CD4-positive, alpha-beta T cell treated with Interleukin-17A for 1 hour (primary cell): ENCODE data around the gene SCUBE2.
"Not testable (repeated sequence)": the region's sequence is repeated elsewhere in the genome, so short reads cannot be mapped to it uniquely, and the experiment has no call there.

Experiments used
- DNase-seq: peaks from one replicate; pipeline ENCODE4 v3.0.0-alpha.2; 2020

SCUBE2 gene

DNA sequence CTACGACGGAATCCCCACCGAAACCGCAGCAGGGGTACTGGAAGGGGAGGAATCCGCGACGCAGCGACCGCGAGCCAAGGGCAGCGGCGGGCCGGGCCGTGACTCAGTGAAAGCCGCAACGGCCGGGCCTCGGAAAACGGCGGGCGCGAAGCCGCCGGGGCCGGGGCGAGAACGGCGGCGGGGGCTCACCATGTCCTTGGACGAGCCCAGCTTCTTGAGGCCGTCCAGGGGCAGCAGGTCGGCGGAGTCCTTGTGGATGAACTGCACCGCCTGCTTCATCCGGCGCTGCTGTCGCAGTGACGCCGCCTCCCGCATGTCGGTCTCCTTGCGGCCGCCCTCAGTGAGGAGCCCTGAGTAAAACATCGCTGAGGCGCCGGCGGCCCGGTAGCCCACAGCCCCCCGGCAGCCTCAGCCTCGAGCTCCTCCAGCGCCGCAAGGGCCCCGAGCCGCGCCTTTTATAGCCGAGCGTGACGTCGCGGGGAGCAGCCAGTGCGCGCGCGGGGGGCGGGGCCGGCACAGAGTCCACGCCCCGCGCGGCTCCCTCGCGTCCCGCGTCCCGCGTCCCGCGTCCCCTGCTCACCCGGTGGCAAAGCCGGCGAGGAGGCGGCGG lies 87.7 kb downstream of the SCUBE2 start, which contains the start of gene NRIP3:
TSS of gene NRIP3 (minus strand) at position 429 of the 610 bp plus-strand sequence. CDS start at position 363, 66 bp downstream.
- peak; percentile 83 for DNase-seq

DNA sequence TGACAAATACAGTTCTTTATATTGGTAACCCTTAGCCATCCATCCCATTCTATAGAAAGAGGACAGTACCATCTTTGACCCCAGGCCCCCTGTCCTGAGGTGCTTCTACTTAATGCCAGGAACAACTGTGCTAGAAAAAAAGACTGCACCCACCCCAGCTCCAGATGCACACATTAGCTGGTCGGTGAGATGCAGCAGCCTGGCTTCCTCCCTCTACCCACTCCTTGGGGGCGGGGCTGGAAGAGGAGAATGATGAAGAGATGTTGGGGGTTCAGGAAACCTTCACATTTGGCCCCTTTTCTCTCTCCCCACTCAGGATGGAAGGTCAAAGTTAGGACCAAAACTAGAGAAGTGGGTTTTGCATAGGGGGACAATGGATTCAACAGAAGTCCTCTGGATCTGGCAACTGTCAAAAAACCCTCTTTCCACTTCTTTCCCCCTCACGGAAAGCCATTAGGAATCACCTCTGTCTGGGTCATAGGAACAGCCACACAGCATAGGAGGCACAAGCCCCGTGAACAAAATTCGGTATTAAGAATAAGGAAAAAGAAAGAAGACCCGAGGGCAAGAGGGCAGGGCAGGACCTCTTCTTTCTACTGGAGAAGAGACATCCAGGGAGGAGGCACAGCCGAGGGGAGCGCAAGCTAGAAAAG lies 88.4 kb downstream of the SCUBE2 start:
- DNase-seq, result no peak

DNA sequence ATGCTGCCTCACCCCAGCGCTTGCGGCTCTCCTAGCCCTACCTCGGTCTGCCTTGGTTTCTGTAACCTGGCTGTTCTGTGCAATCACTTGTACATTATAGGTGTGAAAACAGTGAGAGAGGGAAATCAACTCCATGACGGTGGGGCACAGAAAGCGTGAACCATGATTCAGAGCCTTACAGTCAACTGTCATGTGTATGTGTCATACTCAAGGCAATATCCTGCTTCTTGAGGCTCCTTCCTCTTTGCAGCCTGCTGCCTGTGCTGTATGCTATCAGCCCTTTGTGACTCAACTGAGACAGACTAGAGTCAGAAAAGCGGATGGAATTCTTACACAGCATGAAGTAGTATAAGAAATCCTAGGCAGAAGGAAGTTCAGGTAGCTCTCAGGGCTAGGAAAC lies 89.7 kb downstream of the SCUBE2 start:
- peak; percentile 16 for DNase-seq

DNA sequence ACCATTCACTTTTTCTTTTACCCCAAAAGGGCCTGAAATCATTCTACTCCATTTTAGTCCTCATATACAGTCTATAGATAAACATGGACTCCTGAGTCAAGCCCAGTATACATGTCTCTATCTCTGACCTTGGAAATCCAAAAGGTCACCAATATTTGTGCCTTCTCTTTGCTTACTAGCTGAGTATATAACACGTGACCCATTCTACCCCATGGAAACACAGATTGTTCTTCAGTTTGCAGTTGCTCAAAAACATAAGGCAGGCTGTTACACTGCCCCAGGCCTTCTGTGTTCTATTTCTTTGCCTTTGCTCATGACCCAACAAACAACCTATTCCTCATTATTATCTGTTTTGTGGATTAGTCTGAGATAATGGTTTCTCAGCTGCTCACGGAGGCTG lies 93.4 kb downstream of the SCUBE2 start:
- DNase-seq, result no peak

DNA sequence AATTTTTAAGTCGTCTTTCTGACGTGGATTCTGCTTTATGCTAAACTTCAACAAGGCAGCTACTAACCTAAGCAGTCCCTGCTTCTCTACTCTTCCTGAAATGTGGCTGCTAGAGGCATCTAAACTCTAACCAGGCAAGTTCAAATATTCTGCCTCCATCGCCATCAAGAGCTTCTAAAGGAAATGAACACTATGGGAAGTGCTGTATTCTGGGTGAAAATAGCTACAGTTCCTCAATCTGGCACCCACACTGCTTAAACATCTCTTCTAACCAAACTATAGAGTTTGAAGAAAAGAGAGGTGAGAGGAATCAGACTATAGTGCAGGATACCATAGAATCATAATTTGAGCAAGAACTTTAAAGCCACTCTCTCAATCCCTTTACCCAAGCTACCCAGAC lies 93.9 kb downstream of the SCUBE2 start:
- no peak for DNase-seq

DNA sequence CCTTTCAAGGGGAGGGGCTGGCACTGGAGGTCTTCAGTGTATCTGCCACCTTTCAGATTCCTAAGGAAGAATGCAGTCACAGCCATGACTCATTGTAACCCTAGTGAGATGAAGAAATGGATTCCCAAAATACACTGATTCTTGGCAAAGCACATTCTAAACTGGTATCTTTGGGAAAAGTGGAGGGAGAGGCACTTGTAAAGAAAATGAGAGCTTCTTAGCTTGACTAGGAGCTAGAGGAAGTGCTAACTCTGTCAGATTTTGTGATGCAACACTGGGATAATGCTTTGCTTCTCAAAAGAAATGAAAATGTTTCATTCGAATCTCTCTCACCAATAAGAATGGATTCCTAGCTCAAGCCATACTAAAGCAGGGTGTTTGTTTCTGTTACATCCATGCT lies 101.9 kb downstream of the SCUBE2 start:
- DNase-seq, result no peak

DNA sequence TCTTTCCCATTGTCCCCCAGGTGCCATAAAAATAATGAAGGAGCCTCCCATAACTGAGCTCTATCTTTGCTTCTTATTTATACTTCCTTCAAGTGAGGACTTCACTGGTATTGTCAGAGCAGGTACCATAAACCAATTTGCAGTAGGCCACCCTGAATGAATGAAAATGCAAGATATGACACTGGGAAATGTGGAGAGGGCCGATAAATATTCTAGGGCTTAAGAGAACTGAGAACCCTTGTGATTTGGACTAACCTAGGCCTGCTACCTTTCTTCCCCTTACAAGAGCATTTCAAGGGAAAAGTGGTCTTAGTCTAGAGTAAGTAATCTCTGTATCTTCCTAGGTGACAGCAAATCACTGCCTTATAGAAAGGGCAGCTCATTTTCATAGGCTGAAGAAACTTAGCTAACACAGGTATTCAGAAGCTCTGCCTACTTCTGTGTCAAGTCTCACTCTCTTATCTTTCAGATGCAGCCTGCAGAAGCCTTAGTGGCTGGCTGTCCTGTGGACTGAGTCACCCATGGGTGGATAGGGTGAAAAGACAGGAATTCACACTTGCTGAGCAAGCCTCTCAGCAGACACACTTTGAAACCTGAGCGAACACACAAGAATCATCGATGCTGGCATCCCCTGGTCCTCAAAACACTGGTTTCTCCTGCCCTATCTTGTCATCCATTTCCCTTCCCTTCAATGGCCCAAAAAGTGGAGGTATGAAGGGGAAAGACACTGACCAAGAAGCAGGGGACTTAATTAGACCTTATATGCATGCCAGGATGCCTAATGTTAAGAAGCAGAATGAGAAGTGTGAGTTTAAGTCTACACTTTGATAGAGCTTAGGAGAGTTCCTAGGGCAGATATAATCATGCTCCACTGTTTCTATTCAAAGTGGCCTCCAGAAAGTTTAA lies 102.8 kb downstream of the SCUBE2 start:
- DNase-seq, result no peak

DNA sequence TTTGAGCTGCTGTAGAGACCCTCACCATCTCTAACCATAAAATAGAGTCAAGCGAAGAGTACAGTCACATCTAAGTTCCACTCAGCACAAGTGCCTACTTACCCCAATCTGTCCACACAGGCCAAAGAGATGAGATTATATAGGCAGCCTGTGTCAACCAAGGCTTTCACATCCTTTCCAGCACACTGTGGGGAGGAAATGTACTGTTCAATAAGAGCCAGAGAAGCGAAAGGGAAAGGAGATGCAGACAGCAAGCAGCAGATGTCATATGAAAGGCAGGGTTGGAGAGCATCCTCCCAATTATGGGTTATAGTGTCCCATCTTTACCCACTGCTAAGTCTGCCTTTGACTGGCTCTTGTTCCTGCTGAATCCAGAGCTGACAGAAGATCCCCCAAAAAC lies 104.0 kb downstream of the SCUBE2 start:
- no peak for DNase-seq

DNA sequence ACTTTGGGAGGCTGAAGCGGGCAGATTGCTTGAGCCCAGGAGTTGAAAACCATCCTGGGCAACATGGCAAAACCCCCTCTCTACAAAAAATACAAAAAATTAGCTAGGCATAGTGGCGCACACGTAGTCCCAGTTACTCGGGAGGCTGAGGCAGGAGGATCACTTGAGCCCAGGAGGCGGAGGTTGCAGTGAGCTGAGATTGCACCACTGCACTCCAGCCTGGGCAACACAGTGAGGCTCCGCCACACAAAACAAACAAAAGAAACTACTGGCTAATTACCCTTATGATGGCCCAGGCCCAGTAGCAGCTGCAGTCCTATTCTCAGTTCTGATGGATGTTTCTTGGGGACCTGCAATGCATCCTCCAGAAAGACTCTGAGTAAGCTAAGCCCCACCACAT lies 104.6 kb downstream of the SCUBE2 start:
- not testable (repeated sequence) for DNase-seq

DNA sequence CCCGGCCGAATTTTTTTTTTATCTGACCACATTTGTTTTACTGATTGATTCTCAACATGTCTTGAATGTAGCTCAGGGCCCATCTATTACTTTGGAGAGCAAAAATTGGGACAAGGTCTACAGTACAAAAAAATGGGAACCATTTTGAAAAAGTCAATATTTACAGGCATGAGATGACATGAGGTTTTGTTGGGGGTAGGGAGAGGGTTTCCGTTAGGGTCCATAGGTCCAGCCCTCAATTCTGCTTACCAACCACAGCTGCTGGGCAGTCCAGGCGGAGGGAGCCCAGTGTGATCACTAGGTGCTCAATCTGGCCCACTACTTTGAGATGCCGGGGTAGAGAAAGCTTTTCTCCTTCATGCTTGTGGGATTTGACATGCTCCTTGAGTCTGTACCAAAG lies 105.9 kb downstream of the SCUBE2 start:
- no peak for DNase-seq

DNA sequence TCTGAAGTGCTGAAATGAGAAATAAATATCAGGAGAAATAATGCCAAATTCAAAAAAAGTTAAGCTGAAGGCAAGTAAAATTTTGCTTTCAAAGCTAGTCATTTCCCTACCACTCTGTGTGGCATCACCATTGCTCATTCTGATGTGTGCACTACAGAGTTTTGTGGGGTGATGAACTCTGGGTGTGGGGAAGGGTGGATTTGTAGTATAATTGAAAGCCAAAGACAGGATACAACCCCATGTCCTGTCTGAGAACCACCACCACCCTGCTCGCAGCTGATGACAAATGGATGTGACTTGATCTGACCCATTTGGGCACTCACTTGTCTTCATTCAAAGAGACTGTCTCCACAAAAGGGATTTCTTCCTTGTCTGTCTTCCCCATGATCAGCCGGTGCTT lies 107.8 kb downstream of the SCUBE2 start:
- DNase-seq, result no peak

DNA sequence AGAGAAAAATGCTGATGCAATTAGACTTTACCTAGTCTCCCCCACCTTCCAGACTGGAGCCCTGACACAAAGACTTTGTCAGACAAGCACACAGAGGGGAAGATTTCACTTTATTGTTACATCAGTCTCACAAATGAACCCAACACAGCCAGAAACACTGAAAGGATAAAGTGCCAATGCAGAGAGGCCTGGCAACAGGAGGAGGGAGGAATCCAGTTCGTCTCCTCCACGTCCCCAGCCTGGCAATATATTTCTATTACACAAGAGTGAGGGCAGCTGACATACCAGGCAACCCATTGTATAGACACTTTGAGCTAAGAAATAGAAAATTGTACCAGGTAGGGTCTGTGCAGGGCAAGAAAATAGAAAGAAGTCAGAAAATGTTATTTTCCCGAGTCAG lies 110.9 kb downstream of the SCUBE2 start:
- no peak for DNase-seq

DNA sequence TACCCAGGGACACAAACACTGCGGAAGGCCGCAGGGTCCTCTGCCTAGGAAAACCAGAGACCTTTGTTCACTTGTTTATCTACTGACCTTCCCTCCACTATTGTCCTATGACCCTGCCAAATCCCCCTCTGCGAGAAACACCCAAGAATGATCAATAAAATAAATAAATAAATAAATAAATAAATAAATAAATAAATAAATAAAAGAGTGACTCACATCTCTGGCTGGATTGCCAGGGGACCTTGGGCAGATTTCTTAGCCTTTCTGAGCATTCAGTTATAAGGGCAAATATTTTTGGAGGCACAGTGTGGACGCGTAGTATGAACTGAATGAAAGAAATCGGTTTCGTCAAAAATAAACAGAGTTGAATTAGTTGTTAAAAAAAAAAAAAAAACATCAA lies 112.0 kb downstream of the SCUBE2 start:
- not testable (repeated sequence) for DNase-seq

DNA sequence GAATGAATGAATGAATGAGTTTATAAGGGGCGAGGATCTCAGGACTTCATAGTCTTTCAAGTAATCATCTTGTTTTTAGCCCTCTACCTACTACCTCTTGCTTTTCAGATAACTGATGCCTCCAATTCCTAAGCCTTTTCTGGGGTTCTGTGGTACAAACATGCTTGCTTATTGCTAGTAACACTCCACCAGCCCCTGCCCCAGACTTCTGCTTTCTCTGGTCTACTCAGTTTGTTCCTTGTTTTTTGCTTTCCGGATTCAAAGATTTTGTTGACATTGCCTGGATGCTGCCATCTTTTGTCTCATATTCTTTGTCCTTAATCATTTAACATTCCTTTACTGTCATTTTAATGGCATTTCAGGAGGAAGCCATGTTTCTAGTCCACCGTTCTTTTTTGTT lies 118.3 kb downstream of the SCUBE2 start:
- DNase-seq, result no peak

DNA sequence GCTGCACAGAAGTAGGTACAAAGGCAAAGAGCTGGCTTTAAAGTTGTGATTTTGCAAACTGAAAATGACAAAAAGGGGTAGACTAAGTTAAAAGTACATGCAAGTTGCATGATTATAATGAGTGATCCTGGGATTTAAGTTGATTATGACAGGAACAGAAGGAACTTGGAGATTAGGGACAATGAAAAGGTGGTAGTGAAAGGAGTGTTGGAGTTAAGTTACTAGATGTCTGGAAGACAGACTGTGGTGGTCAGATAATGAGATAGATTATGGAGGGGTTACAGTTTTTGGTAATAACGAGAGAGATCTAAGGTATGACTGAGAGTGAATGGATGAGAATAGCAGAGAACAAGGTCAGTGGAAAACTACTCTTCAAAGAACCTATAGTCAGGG lies 119.5 kb downstream of the SCUBE2 start:
- DNase-seq, result no peak

DNA sequence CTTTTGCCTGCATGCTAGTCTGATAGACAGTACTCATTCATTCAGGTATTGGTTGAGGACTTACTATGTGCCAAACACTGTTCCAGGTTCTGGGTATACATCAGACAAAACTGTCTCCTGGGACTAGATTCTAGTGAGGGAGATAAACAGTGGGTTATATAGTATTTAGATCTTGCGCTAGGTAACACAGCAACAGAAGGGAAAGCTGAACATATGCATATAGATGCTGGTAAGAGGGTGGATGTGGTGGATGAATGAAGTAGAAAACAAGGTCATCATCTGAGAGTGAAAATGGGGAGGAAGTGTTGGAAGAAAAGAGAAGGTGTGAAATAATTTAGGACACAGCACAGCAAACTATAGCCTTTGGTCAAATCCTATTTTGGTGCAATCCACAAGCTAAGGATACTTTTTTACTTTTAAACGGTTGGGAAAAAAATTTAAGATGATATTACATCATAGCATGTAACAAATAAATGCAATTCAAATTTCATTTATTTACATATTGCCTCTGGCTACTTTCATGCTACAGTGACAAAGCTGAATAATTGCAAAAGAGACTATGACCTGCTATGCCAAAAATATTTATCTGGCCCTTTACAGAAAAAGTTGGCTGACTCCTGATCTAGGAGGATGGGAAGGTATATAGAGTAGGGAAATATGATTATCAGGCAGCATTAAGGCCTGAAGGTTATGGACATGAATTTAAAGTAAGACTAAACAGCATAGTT lies 120.0 kb downstream of the SCUBE2 start:
- no peak for DNase-seq
